ENCODE data around the gene SUGCT. TPM values are rescaled to one million over a fixed set of nuclear protein-coding genes. Genes with fewer than 3 reads are reported as not detected.

The SUGCT gene
- total and polyA plus RNA-seq, 2 of the 8 experiments (the other 6 are each of a cell fraction or from before 2014, with no cell fraction given): 2.8 to 5.4 TPM

GRCh38 chr7:40641701-40642100, 506.9 kb downstream of the SUGCT start (continued):
- TF ChIP-seq, protein P1, sequence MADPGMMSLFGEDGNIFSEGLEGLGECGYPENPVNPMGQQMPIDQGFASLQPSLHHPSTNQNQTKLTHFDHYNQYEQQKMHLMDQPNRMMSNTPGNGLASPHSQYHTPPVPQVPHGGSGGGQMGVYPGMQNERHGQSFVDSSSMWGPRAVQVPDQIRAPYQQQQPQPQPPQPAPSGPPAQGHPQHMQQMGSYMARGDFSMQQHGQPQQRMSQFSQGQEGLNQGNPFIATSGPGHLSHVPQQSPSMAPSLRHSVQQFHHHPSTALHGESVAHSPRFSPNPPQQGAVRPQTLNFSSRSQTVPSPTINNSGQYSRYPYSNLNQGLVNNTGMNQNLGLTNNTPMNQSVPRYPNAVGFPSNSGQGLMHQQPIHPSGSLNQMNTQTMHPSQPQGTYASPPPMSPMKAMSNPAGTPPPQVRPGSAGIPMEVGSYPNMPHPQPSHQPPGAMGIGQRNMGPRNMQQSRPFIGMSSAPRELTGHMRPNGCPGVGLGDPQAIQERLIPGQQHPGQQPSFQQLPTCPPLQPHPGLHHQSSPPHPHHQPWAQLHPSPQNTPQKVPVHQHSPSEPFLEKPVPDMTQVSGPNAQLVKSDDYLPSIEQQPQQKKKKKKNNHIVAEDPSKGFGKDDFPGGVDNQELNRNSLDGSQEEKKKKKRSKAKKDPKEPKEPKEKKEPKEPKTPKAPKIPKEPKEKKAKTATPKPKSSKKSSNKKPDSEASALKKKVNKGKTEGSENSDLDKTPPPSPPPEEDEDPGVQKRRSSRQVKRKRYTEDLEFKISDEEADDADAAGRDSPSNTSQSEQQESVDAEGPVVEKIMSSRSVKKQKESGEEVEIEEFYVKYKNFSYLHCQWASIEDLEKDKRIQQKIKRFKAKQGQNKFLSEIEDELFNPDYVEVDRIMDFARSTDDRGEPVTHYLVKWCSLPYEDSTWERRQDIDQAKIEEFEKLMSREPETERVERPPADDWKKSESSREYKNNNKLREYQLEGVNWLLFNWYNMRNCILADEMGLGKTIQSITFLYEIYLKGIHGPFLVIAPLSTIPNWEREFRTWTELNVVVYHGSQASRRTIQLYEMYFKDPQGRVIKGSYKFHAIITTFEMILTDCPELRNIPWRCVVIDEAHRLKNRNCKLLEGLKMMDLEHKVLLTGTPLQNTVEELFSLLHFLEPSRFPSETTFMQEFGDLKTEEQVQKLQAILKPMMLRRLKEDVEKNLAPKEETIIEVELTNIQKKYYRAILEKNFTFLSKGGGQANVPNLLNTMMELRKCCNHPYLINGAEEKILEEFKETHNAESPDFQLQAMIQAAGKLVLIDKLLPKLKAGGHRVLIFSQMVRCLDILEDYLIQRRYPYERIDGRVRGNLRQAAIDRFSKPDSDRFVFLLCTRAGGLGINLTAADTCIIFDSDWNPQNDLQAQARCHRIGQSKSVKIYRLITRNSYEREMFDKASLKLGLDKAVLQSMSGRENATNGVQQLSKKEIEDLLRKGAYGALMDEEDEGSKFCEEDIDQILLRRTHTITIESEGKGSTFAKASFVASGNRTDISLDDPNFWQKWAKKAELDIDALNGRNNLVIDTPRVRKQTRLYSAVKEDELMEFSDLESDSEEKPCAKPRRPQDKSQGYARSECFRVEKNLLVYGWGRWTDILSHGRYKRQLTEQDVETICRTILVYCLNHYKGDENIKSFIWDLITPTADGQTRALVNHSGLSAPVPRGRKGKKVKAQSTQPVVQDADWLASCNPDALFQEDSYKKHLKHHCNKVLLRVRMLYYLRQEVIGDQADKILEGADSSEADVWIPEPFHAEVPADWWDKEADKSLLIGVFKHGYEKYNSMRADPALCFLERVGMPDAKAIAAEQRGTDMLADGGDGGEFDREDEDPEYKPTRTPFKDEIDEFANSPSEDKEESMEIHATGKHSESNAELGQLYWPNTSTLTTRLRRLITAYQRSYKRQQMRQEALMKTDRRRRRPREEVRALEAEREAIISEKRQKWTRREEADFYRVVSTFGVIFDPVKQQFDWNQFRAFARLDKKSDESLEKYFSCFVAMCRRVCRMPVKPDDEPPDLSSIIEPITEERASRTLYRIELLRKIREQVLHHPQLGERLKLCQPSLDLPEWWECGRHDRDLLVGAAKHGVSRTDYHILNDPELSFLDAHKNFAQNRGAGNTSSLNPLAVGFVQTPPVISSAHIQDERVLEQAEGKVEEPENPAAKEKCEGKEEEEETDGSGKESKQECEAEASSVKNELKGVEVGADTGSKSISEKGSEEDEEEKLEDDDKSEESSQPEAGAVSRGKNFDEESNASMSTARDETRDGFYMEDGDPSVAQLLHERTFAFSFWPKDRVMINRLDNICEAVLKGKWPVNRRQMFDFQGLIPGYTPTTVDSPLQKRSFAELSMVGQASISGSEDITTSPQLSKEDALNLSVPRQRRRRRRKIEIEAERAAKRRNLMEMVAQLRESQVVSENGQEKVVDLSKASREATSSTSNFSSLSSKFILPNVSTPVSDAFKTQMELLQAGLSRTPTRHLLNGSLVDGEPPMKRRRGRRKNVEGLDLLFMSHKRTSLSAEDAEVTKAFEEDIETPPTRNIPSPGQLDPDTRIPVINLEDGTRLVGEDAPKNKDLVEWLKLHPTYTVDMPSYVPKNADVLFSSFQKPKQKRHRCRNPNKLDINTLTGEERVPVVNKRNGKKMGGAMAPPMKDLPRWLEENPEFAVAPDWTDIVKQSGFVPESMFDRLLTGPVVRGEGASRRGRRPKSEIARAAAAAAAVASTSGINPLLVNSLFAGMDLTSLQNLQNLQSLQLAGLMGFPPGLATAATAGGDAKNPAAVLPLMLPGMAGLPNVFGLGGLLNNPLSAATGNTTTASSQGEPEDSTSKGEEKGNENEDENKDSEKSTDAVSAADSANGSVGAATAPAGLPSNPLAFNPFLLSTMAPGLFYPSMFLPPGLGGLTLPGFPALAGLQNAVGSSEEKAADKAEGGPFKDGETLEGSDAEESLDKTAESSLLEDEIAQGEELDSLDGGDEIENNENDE (IDR thresholded peaks at IDR 0.05; ENCODE audit: insufficient replicate concordance, low read length): no peak
- no peak for TF ChIP-seq TCF12 (IDR thresholded peaks at IDR 0.05; ENCODE audit: low read depth, low read length)
- TF ChIP-seq SP1 (IDR thresholded peaks at IDR 0.05; ENCODE audit: low read depth, low read length): no peak
- TF ChIP-seq ZNF274 (IDR thresholded peaks at IDR 0.05; ENCODE audit: borderline replicate concordance, extremely low read depth, low read length): no peak
- TF ChIP-seq SUZ12 (IDR thresholded peaks at IDR 0.05; ENCODE audit: low read length): no peak
- no peak for TF ChIP-seq EGR1 (IDR thresholded peaks at IDR 0.05; ENCODE audit: borderline replicate concordance, low read depth, low read length)
- TF ChIP-seq BRCA1 (IDR thresholded peaks at IDR 0.05; ENCODE audit: low read depth, low read length): no peak
- no peak for TF ChIP-seq PHF8 (conservative IDR thresholded peaks at IDR 0.05; ENCODE audit: low read depth, low read length)
- TF ChIP-seq BACH1 (IDR thresholded peaks at IDR 0.05; ENCODE audit: low read length): no peak
- no peak for TF ChIP-seq BCL11A (IDR thresholded peaks at IDR 0.05; ENCODE audit: low read depth in 2 of 2, low read length in 2 of 2)
- TF ChIP-seq EZH2 (IDR thresholded peaks at IDR 0.05; ENCODE audit: low read depth, low read length, severe bottlenecking): no peak
- no peak for TF ChIP-seq SIX5 (IDR thresholded peaks at IDR 0.05; ENCODE audit: low read depth, low read length)
- no peak for TF ChIP-seq KDM5A (IDR thresholded peaks at IDR 0.05; ENCODE audit: low read length)
